IMR-90 (cell line): ENCODE measurements around the gene TTC39A.

ENCODE experiments used
- CHD1 ChIP-seq: IDR thresholded peaks from 2 replicates; pipeline ENCODE4 v1.6.1; 2012; ENCODE audit warnings: low read depth, low read length, improper control_type of control experiment
- MAFK ChIP-seq: IDR thresholded peaks from 2 replicates; pipeline ENCODE4 v1.6.1; 2012; ENCODE audit warnings: low read depth, low read length, improper control_type of control experiment
- POLR2A ChIP-seq: IDR thresholded peaks from 2 replicates; pipeline ENCODE4 v1.6.1; 2012; ENCODE audit warnings: mild to moderate bottlenecking, low read depth, low read length
- RFX5 ChIP-seq: IDR thresholded peaks from 2 replicates; pipeline ENCODE4 v1.8.0; 2012; ENCODE audit warnings: low read depth, mild to moderate bottlenecking, low read length, moderate library complexity
- TF ChIP-seq, protein P1 (sequence below): conservative IDR thresholded peaks from 2 replicates; pipeline ENCODE4 v1.5.1; 2012; ENCODE audit warnings: mild to moderate bottlenecking, low read depth, low read length, improper control_type of control experiment
- TF ChIP-seq, protein P2 (sequence below): fragments of 150-350 bp; IDR thresholded peaks from 2 replicates; pipeline ENCODE4 v1.6.1; 2017; ENCODE audit warnings: mild to moderate bottlenecking, antibody characterized with exemption, low read length, low read depth

GRCh38 chr1:51302746-51303145 lies 27.6 kb downstream of the TTC39A start:
- TF ChIP-seq RFX5, result no peak
- no peak for TF ChIP-seq POLR2A
- TF ChIP-seq, protein P1, sequence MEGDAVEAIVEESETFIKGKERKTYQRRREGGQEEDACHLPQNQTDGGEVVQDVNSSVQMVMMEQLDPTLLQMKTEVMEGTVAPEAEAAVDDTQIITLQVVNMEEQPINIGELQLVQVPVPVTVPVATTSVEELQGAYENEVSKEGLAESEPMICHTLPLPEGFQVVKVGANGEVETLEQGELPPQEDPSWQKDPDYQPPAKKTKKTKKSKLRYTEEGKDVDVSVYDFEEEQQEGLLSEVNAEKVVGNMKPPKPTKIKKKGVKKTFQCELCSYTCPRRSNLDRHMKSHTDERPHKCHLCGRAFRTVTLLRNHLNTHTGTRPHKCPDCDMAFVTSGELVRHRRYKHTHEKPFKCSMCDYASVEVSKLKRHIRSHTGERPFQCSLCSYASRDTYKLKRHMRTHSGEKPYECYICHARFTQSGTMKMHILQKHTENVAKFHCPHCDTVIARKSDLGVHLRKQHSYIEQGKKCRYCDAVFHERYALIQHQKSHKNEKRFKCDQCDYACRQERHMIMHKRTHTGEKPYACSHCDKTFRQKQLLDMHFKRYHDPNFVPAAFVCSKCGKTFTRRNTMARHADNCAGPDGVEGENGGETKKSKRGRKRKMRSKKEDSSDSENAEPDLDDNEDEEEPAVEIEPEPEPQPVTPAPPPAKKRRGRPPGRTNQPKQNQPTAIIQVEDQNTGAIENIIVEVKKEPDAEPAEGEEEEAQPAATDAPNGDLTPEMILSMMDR, result no peak
- TF ChIP-seq MAFK, result no peak
- TF ChIP-seq CHD1, result no peak
- TF ChIP-seq, protein P2, sequence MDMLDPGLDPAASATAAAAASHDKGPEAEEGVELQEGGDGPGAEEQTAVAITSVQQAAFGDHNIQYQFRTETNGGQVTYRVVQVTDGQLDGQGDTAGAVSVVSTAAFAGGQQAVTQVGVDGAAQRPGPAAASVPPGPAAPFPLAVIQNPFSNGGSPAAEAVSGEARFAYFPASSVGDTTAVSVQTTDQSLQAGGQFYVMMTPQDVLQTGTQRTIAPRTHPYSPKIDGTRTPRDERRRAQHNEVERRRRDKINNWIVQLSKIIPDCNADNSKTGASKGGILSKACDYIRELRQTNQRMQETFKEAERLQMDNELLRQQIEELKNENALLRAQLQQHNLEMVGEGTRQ, result no peak
